ENCODE measurements around the gene NDFIP2.
"Not testable (repeated sequence)": the region's sequence is repeated elsewhere in the genome, so short reads cannot be mapped to it uniquely, and the experiment has no call there.

Gene NDFIP2

GRCh38 chr13:79541426-79542049 is 60.6 kb downstream of the NDFIP2 start:
- DNase-seq, result no peak

GRCh38 chr13:79543883-79544282 is 62.9 kb downstream of the NDFIP2 start:
- no peak for DNase-seq

GRCh38 chr13:79547211-79548195 is 66.5 kb downstream of the NDFIP2 start:
- DNase-seq, result no peak

GRCh38 chr13:79548902-79549301 is 67.9 kb downstream of the NDFIP2 start:
- no peak for DNase-seq

- no peak for DNase-seq
Measured at GRCh38 chr13:79549355-79550106, 68.6 kb downstream of the NDFIP2 start.

- no peak for DNase-seq
Measured at GRCh38 chr13:79557666-79558065, 76.7 kb downstream of the NDFIP2 start.

GRCh38 chr13:79560954-79561353 is 80.0 kb downstream of the NDFIP2 start:
- DNase-seq, result no peak

- no peak for DNase-seq
Measured at GRCh38 chr13:79562557-79562956, 81.6 kb downstream of the NDFIP2 start.

GRCh38 chr13:79566118-79566517 is 85.2 kb downstream of the NDFIP2 start:
- DNase-seq, result no peak

GRCh38 chr13:79571147-79571546 is 90.2 kb downstream of the NDFIP2 start:
- no peak for DNase-seq

- not testable (repeated sequence) for DNase-seq
Measured at GRCh38 chr13:79573892-79574291, 92.9 kb downstream of the NDFIP2 start.

GRCh38 chr13:79581870-79582315 is 100.9 kb downstream of the NDFIP2 start:
- DNase-seq, result no peak

GRCh38 chr13:79582896-79583295 is 101.9 kb downstream of the NDFIP2 start:
- no peak for DNase-seq

- DNase-seq, result no peak
Measured at GRCh38 chr13:79585033-79585432, 104.1 kb downstream of the NDFIP2 start.

- DNase-seq, result no peak
Measured at GRCh38 chr13:79589603-79590393, 108.8 kb downstream of the NDFIP2 start.

- DNase-seq, result no peak
Measured at GRCh38 chr13:79590394-79590676, 109.4 kb downstream of the NDFIP2 start.

- DNase-seq, result no peak
Measured at GRCh38 chr13:79591493-79591892, 110.5 kb downstream of the NDFIP2 start.

GRCh38 chr13:79593121-79593520 is 112.2 kb downstream of the NDFIP2 start:
- DNase-seq, result no peak

- DNase-seq, result no peak
Measured at GRCh38 chr13:79593641-79594275, 112.8 kb downstream of the NDFIP2 start.

GRCh38 chr13:79600146-79600545 is 119.2 kb downstream of the NDFIP2 start:
- not testable (repeated sequence) for DNase-seq

- DNase-seq, result no peak
Measured at GRCh38 chr13:79602936-79603335, 122.0 kb downstream of the NDFIP2 start.

- no peak for DNase-seq
Measured at GRCh38 chr13:79604752-79605151, 123.8 kb downstream of the NDFIP2 start.

All from stimulated activated CD4-positive, alpha-beta T cell treated with anti-CD3 and anti-CD28 coated beads, Interleukin-15, amount 100 ng/mL, for 24 hours (primary cell).